ENCODE data around the gene ABCC5.
"Not testable (repeated sequence)": the region's sequence is repeated elsewhere in the genome, so short reads cannot be mapped to it uniquely, and the experiment has no call there.

ABCC5 gene

GRCh38 chr3:183877227-183877626 is 140.5 kb downstream of the ABCC5 start:
- DNase-seq; in situ Hi-C loops (cut with HindIII; ENCODE audit: low pct_ligation_motif_present, low pct_unique_long_range_greater_than_20kb, low sequenced_read_pairs): not testable (repeated sequence)

GRCh38 chr3:183875411-183875810 is 142.3 kb downstream of the ABCC5 start:
- in situ Hi-C loops (cut with HindIII; ENCODE audit: low pct_ligation_motif_present, low pct_unique_long_range_greater_than_20kb, low sequenced_read_pairs): no loop called here
- no peak for DNase-seq

DNA sequence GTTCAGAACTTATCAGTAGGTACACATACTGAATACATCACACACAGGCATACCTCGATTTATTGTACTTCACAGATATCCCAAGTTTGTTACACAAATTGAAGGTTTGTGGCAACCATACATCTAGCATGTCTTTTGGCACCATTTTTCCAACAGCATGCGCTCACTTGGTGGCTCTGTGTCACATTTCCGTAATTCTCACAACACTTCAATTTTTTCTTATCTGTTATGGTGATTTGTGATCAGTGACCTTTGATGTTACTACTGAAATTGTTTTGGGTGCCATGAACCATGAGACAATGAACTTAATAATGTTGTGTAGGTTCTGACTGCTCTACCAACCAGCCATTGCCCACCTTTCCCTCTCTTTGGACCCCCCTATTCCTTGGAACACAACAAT is 143.8 kb downstream of the ABCC5 start:
- in situ Hi-C loops (cut with HindIII; ENCODE audit: low pct_ligation_motif_present, low pct_unique_long_range_greater_than_20kb, low sequenced_read_pairs): no loop called here
- no peak for DNase-seq

- in situ Hi-C loops (cut with HindIII; ENCODE audit: low pct_ligation_motif_present, low pct_unique_long_range_greater_than_20kb, low sequenced_read_pairs): no loop called here
- DNase-seq: no peak
Measured at GRCh38 chr3:183871541-183871940, 146.1 kb downstream of the ABCC5 start.

DNA sequence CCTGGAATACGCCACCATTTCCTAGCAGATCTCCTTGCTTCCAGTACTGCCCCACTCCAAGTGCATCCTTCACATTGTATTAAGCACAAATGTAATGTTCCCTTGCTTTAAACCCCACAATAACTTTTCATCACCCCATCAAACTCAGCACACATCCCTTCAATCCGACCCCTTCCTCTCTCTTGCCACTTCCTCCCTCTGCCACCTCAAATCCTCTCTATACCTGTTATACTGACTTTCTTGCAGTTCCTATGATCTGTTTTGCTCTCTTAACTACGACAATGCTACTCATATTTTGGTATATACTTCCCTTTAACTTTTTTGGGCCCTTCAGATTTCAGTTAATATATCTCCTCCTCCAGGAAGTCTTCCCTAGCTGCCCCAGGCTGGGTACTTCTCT is 147.1 kb downstream of the ABCC5 start:
- DNase-seq: no peak
- in situ Hi-C loops (cut with HindIII; ENCODE audit: low pct_ligation_motif_present, low pct_unique_long_range_greater_than_20kb, low sequenced_read_pairs): no loop called here
